Hematopoietic multipotent progenitor cell treated with erythropoietin and hydrocortisone succinate and interleukin-3 and kit ligand, for 17 days (in vitro differentiated cells): ENCODE results near the gene NKTR.
"Not testable (repeated sequence)": the region's sequence is repeated elsewhere in the genome, so short reads cannot be mapped to it uniquely, and the experiment has no call there.

ENCODE experiments used
- DNase-seq: peaks from one replicate; pipeline ENCODE4 v3.0.0-alpha.2; 2015; ENCODE audit warnings: low spot score

NKTR gene

DNA sequence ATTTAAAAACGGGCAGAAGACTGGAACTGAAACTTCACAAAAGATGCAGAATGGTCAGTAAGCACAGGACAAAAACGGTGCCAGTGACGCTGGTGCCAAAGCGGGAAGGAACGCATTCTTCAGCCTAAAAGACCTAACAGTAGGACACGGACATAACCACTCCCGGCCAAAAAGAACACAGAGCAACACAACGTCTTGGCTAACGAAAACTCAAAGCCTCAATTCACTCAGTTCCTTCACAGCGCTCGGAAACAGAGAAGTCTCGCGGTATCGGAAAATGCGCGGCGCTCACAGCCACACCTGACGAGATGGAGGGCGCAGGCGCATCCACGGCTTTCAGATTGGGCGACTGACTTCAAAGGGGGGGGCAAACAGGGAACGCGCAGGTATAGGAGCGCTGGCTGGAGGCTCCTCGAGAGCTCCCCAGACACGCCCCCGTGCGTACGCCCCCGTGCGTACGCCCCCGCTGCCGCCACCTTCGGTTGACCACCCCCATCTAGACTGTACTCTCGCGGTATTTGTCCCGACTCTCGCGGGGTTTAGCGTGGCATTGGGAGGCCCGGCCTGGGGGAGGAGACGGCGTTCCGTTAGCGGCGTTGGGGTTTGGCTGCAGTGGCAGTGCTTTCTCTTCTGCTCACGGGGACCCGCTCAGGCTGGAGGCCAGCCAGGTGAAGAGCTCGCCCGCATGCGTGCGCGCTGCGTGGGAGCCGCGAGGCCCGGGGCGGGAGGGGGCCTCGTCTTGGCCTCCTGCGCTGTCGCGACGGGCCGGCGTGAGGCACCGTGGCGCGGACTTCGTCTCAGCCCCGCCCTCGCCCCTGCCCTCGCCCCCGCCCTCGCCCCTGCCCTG lies at the start of gene NKTR:
TSS of gene NKTR (plus strand) at position 576 of the 847 bp plus-strand sequence. CDS start 321 bp downstream, outside the sequence.
- DNase-seq = peak; percentile 99

DNA sequence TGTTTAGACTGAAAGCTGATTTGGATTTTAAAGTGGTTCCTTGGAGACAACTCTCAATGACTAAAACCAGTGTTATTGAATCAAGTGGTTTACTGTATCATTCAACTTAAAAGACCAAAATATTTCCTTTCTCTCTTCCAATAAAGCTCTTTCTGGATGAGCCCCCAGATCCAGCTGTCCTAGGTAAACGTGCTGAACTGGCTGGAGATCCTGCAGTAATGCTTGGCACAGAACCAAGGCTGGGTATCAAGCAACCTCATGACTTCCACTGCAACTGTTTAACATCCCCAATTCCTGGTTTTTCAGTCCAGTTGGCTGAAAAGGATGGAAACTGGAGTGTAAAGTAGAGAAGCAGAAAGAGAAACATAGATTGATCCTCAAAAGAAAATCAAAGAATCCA lies 47.7 kb upstream of the NKTR start:
- DNase-seq = no peak

GRCh38 chr3:42556089-42556632 lies 44.3 kb upstream of the NKTR start:
- DNase-seq = no peak

- DNase-seq = not testable (repeated sequence)
Measured at GRCh38 chr3:42556817-42557216, 43.7 kb upstream of the NKTR start.

DNA sequence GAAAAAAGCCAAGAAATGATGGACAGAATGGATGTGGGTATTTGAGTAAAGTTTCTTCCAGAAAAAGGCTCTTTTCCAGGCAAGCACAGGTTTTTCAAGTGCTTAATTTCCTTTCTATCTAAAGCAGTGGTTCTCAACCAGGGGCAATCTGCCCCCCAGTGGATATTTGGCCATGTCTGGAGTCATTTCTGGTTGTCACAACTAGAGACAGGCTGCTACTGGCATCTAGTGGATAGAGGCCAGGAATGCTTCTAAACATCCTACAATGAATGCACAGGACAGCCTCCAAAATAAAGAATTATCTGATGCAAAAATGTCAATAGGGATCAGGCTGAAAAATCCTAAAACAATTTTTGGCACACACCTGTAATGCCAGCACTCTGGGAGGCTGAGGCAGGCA lies 42.6 kb upstream of the NKTR start:
- DNase-seq = no peak

- no peak for DNase-seq
Measured at GRCh38 chr3:42562047-42562907, 38.2 kb upstream of the NKTR start.

DNA sequence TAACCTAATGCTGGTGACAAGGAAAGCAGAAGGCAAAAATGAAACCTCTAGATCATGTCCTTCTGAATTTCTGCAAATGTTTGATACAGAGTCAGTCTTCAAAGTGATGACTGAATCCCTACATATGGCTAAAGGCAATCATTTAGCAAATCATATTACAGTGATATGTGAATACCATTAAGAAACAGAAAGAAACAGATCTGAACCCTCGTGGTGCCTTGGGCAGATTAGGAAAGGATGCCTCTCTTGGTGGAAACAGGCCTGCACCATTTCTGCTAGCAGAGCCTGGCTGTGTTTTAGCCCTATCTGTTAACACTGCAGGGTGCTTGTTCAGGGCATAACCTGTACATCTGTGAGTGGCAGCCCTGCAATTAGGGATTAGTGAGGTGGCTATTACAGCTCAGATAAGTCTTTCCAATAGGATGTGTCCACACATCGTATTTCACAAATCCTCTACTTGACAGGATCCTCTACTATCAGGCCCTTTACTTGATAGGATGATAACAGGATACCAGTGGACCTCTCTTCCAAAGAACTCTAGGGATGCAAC lies 30.8 kb upstream of the NKTR start:
- no peak for DNase-seq

DNA sequence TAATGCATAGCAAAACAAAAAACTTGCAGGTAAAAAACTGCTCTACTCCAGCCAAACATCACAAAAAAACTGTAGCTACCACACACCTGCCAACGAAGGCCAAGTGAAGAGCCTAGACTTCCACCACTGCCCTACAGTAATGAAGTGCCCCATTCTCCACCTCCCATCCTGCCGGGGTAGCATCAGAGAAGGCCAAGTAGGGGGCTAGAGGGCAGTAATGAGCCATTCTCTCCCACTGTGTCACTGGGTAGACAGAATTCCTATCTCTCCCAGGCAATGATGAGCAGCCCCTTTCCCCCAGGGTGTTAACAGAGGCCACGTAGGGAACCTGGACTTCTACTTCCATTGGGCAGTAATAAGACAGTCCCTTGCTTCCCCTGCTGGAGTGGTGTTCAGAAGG lies 28.2 kb upstream of the NKTR start:
- DNase-seq = peak; percentile 72

- DNase-seq = no peak
Measured at GRCh38 chr3:42575137-42575741, 25.2 kb upstream of the NKTR start.

DNA sequence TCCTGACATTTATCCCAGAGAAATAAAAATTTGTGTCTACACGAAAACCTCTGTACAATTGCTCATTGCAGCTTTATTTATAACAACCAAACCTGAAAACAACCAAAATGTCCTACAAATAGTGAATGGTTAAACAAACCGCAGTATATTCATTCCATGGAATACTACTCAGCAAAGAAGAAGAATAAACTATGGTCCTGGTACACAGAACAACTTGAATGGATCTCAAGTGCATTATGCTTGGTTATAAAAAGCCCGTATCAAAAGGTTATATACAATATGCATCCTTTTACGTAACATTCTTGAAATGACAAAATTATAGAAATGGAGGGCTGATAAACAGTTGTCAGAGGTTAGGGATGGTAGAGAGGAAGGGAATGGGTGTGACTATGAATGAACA lies 22.4 kb upstream of the NKTR start:
- no peak for DNase-seq

DNA sequence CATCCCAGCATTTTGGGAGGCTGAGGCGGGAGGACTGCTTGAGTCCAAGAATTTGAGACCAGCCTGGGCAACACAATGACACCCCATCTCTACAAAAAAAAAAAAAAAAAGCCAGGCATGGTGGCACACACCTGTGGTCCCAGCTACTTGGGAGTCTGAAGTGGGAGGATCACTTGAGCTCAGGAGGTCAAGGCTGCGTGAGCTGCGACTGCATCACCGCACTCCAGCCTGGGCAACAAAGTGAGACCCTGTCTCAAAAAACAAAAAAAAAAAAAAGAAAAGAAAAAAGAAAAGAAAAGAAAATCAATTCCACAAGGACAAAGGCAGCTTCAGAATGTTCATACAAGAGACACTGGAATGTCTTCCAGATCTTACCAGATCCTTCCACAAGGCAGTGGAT lies 21.1 kb upstream of the NKTR start:
- DNase-seq = not testable (repeated sequence)

GRCh38 chr3:42581400-42581708 lies 19.1 kb upstream of the NKTR start:
- no peak for DNase-seq

GRCh38 chr3:42581709-42582473 lies 18.6 kb upstream of the NKTR start, which contains the start of gene SEC22C:
Gene SEC22C (minus strand): TSS chr3:42581967. CDS start chr3:42569046, 12,921 bp downstream.
- peak; percentile 94 for DNase-seq

- DNase-seq = no peak
Measured at GRCh38 chr3:42582474-42583070, 17.9 kb upstream of the NKTR start.

DNA sequence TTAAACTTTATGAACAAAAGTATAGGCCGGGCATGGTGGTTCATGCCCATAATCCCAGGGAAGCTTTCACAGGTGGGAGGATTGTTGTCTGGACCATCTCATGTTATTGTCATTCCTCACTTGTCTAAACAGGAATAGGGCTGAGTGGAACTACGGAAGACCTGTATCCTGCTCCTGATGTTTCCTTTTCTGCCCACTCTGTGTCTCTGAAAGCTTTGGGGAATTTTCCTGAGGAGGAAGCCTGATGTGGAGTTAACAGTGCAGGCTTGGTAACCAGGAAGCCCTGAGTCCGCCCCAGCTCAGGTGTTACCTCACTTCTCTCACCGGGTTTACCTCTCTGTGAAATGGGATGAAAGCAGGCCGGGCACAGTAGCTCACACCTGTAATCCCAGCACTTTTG lies 11.9 kb upstream of the NKTR start:
- DNase-seq = no peak

GRCh38 chr3:42589382-42590109 lies 10.9 kb upstream of the NKTR start:
- DNase-seq = no peak

GRCh38 chr3:42590989-42591756 lies 9.3 kb upstream of the NKTR start:
- DNase-seq = no peak

GRCh38 chr3:42591811-42592210 lies 8.7 kb upstream of the NKTR start:
- no peak for DNase-seq

DNA sequence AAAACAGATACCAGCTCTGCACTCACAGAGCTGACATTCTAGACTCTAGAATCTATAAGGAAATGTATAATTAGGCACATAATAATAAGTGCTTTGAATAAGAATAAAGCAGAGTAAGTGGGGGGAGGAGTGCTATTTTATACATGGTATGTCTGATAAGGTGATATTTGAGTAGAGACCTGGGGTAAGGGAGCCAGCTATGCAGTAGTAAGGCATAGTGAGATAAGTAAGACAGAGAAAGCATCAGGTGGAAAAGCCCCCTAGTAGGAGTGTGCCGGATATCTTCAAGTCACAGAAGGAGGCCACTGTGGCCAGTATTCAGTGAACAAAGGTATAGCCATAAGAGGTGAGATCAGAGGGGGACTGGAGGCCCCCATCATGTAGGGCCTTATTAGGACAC lies 6.9 kb upstream of the NKTR start:
- DNase-seq = no peak
